GM10248 (cell line): Measurements from ENCODE around the gene ALG12.

Experiments
- CTCF ChIA-PET: fragments of 300-600 bp; sonication (Branson Sonifier 250); formaldehyde crosslinking; extraction: SDS; loops from one replicate; lab custom pipeline; 2021; ENCODE audit warnings: antibody characterized with exemption; lab: Yijun Ruan, JAX
- POLR2A ChIA-PET: fragments of 350-650 bp; sonication (Branson Sonifier 250); formaldehyde crosslinking; extraction: SDS; loops from one replicate; lab custom pipeline; 2020; ENCODE audit warnings: antibody characterized with exemption; lab: Yijun Ruan, JAX
- DNase-seq: peaks from one replicate; pipeline ENCODE4 v3.0.0; 2012; ENCODE audit errors: extremely low spot score
- CTCF ChIP-seq: IDR thresholded peaks from 2 replicates; pipeline ENCODE4 v1.5.1; 2012; ENCODE audit warnings: mild to moderate bottlenecking, low read depth; ENCODE audit errors: extremely low read depth, missing control alignments, control extremely low read depth

ALG12 gene

GRCh38 chr22:49929994-49930575, 11.8 kb upstream of the ALG12 start:
- no peak for DNase-seq
- CTCF ChIA-PET, result interaction anchor here (0.9 to 5.3 kb wide), 33 partner anchors 10 to 285 kb away, joined by 3 to 90 read pairs (median 6); partner anchors contain the start of gene IL17REL
- POLR2A ChIA-PET, result no interaction called here
- TF ChIP-seq CTCF, result no peak

GRCh38 chr22:49929211-49929979, 11.2 kb upstream of the ALG12 start:
- TF ChIP-seq CTCF, result peak; percentile 92
- DNase-seq, result peak; percentile 83
- ChIA-PET CTCF (interaction anchor here (0.9 to 5.3 kb wide), 18 partner anchors 23 to 279 kb away, joined by 3 to 90 read pairs (median 8); no protein-coding TSS in a partner anchor), POLR2A (no interaction called here)

- no peak for TF ChIP-seq CTCF
- CTCF ChIA-PET, result interaction anchor here (1.4 kb wide), 1 partner anchor 102 kb away, joined by 12 read pairs; no protein-coding TSS in a partner anchor
- POLR2A ChIA-PET, result no interaction called here
- no peak for DNase-seq
These were observed 10.4 kb upstream of the ALG12 start for GRCh38 chr22:49928555-49929210.

- no peak for TF ChIP-seq CTCF
- CTCF ChIA-PET, result interaction anchor here (1.0 to 1.4 kb wide), 2 partner anchors 8 to 102 kb away, joined by 3 to 12 read pairs; no protein-coding TSS in a partner anchor
These were observed 9.9 kb upstream of the ALG12 start for GRCh38 chr22:49928185-49928495.

GRCh38 chr22:49927483-49928184, 9.4 kb upstream of the ALG12 start:
- ChIA-PET CTCF (interaction anchor here (1.0 to 1.4 kb wide), 2 partner anchors 8 to 103 kb away, joined by 3 to 12 read pairs; no protein-coding TSS in a partner anchor), POLR2A (no interaction called here)
- DNase-seq, result no peak
- no peak for TF ChIP-seq CTCF

More at GRCh38 chr22:49928185-49928495, 9.9 kb upstream of the ALG12 start:
- POLR2A ChIA-PET, result no interaction called here
- DNase-seq, result no peak

GRCh38 chr22:49926916-49927315, 8.7 kb upstream of the ALG12 start:
- ChIA-PET CTCF (no interaction called here), POLR2A (no interaction called here)
- TF ChIP-seq CTCF, result no peak
- no peak for DNase-seq
